Stomach (tissue), 9 donors: Measurements from ENCODE around the gene TPRG1. TPM values are rescaled to one million over a fixed set of nuclear protein-coding genes. Genes with fewer than 3 reads are reported as not detected.

Experiments used
- DNase-seq, 2 donors: peaks; one replicate each; pipeline versions ENCODE4 v3.0.0 to v3.0.0-alpha.2; 2013 to 2019
- H3K27ac ChIP-seq, 5 donors: fragments of 200-600 bp in 4 of 5; sonication (generic) in 4 of 5; one replicate each; pipeline ENCODE4 v1.5.1; 2013 to 2019; ENCODE audit warnings: mild to moderate bottlenecking in 1 of 5, moderate library complexity in 1 of 5
- H3K27me3 ChIP-seq, 3 donors: fragments of 200-600 bp; sonication (generic); one replicate each; pipeline ENCODE4 v1.5.1; 2017 to 2019; ENCODE audit warnings: mixed run types in 1 of 3
- H3K36me3 ChIP-seq, 4 donors: fragments of 200-600 bp; sonication (generic); 1 replicate in 3 of 4; 2 replicates in 1 of 4; pipeline ENCODE4 v1.5.1; 2016 to 2019
- H3K4me1 ChIP-seq, 4 donors: fragments of 200-600 bp; sonication (generic); one replicate each; pipeline ENCODE4 v1.5.1; 2016 to 2019
- H3K4me3 ChIP-seq, 4 donors: fragments of 200-600 bp; sonication (generic) in 3 of 4; one replicate each; pipeline ENCODE4 v1.5.1; 2016 to 2019; ENCODE audit warnings: mild to moderate bottlenecking in 1 of 4
- H3K9me3 ChIP-seq, 4 donors: fragments of 200-600 bp; sonication (generic); one replicate each; pipeline ENCODE4 v1.5.1; 2016 to 2019
- EP300 ChIP-seq: sonication (generic); formaldehyde crosslinking; IDR thresholded peaks from one replicate; pipeline ENCODE4 v1.6.1; 2017; ENCODE audit warnings: antibody characterized with exemption
- POLR2A ChIP-seq, 4 donors: fragments of 450-650 bp; IDR thresholded peaks; one replicate each; pipeline ENCODE4 v1.6.1; 2016; ENCODE audit warnings: antibody characterized with exemption in 4 of 4, control low read depth in 2 of 4, mild to moderate bottlenecking in 1 of 4, moderate library complexity in 1 of 4
- POLR2AphosphoS5 ChIP-seq, 3 donors: sonication (generic); formaldehyde crosslinking; IDR thresholded peaks; one replicate each; pipeline ENCODE4 v1.6.1; 2016; ENCODE audit warnings: antibody characterized with exemption in 3 of 3
- WGBS, 5 donors: extraction: QIAGEN DNeasy Blood & Tissue Kit in 3 of 5; methylation state at CpG; one replicate each; pipeline versions ENCODE4 v1.1.5 to v1.1.7; 2013 to 2018; 5-methylcytosine and 5-hydroxymethylcytosine counted together
- intact Hi-C: fragments of 100-400 bp; cut with DNase I; formaldehyde crosslinking; loops from one replicate; pipeline ENCODE4 v1.15.1; 2023; ENCODE audit warnings: low total_unique reads
- polyA plus RNA-seq, 3 donors: library from polyadenylated mRNA; stranded (reverse); fragments of 200-250 nt; gene quantifications; one replicate each; pipeline ENCODE4 v1.2.3, GENCODE V29; 2013
- total RNA-seq, 5 donors: library from RNA; depleted of rRNA; stranded (reverse); fragments of >200 nt; gene quantifications; one replicate each; pipeline versions ENCODE4 v1.1.0 to v1.2.3, GENCODE V29; 2014 to 2016
- TF ChIP-seq, protein P1 (sequence below), 7 experiments: fragments of 450-650 bp in 4 of 7; fragments of 200-600 bp in 3 of 7; sonication (generic) in 3 of 7; IDR thresholded peaks; one replicate each; pipeline ENCODE4 v1.5.1; 2016 to 2019; ENCODE audit warnings: antibody characterized with exemption in 7 of 7, control low read depth in 2 of 7, mild to moderate bottlenecking in 1 of 7
- donor health status: healthy with polysubstance abuse.
- donor health status: Bipolar disorder and iron deficiency.
- donor health status: healthy.

Gene TPRG1
- total and polyA plus RNA-seq, 8 donors: 1.2 to 20.9 (median 3.7) TPM

DNA sequence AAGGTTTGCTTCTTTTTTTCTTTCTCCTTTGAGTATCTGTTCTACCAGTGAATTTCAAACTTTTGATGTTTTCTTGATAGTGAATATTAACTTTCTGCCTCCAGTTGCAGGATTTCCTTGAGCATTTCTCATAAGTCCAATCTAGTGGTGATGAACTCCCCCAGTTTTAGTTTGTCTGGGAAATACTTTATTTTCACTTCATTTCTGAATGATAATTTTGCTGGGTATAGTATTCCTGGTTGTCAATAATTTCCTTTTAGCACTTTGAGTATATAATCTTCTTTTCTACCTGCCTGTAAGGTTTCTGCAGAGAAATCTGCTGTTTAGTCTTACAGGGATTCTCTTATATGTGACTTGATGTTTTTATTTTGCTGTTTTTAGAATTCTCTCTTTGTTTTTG is 21.0 kb downstream of the TPRG1 start:
- Histone ChIP-seq H3K9me3 (peaks cover 0 to 51% (median 27%) of the 10 kb centered on the region in 4 donors), H3K27me3 (no peaks in the 10 kb centered on the region), H3K4me1 (peaks cover 0 to 14% (median 9%) of the 10 kb centered on the region in 4 donors), H3K36me3 (no peaks in the 10 kb centered on the region), H3K27ac (no peak overlapping the region), H3K4me3 (no peak overlapping the region)
- DNase-seq: no peak
- intact Hi-C loops: no loop called here
- no peak for TF ChIP-seq POLR2AphosphoS5 (IDR thresholded peaks at IDR 0.05)
- no peak for TF ChIP-seq EP300
- TF ChIP-seq, protein P1, sequence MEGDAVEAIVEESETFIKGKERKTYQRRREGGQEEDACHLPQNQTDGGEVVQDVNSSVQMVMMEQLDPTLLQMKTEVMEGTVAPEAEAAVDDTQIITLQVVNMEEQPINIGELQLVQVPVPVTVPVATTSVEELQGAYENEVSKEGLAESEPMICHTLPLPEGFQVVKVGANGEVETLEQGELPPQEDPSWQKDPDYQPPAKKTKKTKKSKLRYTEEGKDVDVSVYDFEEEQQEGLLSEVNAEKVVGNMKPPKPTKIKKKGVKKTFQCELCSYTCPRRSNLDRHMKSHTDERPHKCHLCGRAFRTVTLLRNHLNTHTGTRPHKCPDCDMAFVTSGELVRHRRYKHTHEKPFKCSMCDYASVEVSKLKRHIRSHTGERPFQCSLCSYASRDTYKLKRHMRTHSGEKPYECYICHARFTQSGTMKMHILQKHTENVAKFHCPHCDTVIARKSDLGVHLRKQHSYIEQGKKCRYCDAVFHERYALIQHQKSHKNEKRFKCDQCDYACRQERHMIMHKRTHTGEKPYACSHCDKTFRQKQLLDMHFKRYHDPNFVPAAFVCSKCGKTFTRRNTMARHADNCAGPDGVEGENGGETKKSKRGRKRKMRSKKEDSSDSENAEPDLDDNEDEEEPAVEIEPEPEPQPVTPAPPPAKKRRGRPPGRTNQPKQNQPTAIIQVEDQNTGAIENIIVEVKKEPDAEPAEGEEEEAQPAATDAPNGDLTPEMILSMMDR (IDR thresholded peaks at IDR 0.05): no peak
- TF ChIP-seq POLR2A (IDR thresholded peaks at IDR 0.05): no peak

DNA sequence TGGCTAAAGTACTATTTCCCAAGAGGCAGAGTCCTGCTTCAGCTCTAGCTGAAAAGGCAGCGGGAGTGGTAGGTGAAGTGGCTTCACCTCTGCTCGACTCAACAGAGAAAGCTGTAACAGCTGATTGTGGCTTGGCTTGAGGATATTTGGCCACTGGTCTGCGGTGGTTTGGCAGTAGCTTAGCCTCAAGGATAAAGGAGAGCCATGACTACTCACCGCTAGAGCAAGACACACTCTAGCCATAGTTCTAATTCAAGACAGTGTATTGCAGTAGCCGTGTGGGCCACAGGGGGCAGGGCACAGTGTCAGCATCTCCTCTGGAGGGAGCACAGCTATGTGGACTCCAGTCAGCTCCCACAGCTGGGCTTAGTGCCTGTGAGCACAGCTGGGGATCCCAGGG is 23.5 kb downstream of the TPRG1 start:
- H3K4me1 ChIP-seq: no peaks in the 10 kb centered on the region
- no peak overlapping the region for H3K4me3 ChIP-seq
- no peak for TF ChIP-seq POLR2AphosphoS5 (IDR thresholded peaks at IDR 0.05)
- TF ChIP-seq, protein P1 (IDR thresholded peaks at IDR 0.05): no peak
- H3K36me3 ChIP-seq: no peaks in the 10 kb centered on the region
- intact Hi-C loops: no loop called here
- peaks cover 0 to 51% (median 27%) of the 10 kb centered on the region in 4 donors for H3K9me3 ChIP-seq
- WGBS, 5 donors: 88 to 96% (median 90%) methylated on average over 5 of the region's 5 CpGs
- no peak for DNase-seq
- H3K27ac ChIP-seq: no peak overlapping the region
- no peaks in the 10 kb centered on the region for H3K27me3 ChIP-seq

DNA sequence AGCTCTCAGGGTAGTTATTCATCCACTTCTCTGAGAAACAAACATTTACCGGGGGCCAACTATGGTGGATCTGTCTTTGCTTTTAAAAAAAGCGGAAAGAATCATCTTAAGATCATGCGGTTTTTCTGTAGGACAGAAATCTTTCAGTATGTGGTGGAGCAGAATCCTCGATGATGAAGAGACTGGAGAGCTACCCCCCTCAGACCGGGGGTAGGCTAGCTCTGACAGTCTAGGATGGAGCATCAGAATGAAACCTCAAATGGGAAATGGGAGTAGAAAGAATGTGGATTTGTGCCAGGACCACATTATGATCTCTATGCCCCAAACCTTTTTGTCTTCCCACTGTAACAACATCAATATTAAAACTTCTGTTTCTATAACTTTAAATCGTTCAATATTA is 30.3 kb downstream of the TPRG1 start:
- 80 to 88% (median 86%) methylated on average over 6 of the region's 6 CpGs for WGBS, 5 donors
- no peak for DNase-seq
- no peak overlapping the region for H3K27ac ChIP-seq
- no peaks in the 10 kb centered on the region for H3K27me3 ChIP-seq
- no peak overlapping the region for H3K4me3 ChIP-seq
- H3K4me1 ChIP-seq: no peaks in the 10 kb centered on the region
- H3K36me3 ChIP-seq: no peaks in the 10 kb centered on the region
- intact Hi-C loops: no loop called here
- no peaks in the 10 kb centered on the region for H3K9me3 ChIP-seq
- no peak for TF ChIP-seq POLR2A (IDR thresholded peaks at IDR 0.05)
- TF ChIP-seq POLR2AphosphoS5 (IDR thresholded peaks at IDR 0.05): no peak
- no peak for TF ChIP-seq EP300
- TF ChIP-seq, protein P1 (IDR thresholded peaks at IDR 0.05): no peak

DNA sequence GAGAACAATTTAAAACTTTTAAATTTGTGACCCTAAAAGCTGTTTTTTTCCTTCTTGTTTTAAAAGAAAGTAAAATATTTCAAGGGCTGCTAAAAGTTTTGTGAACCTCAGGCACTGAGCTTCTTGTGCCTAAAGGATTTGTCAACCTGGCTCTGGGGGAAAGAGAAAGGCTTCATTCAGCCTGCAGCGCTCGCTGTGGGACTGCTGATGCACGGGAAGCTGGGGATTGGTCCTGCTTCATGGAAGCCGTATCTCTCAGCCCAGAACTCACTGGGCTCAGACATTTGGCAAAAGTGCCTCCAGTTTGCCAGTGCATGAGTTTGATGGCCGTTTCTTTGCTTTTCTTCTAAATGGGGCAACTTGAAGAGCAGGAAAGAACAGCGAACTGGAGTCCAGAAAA is 30.8 kb downstream of the TPRG1 start:
- WGBS, 5 donors: 53 to 79% (median 66%) methylated on average over 6 of the region's 6 CpGs
- intact Hi-C loops: no loop called here

More for the DNA sequence above, 30.8 kb downstream of the TPRG1 start:
- Histone ChIP-seq H3K27ac (no peak overlapping the region), H3K36me3 (no peaks in the 10 kb centered on the region), H3K4me3 (no peak overlapping the region), H3K9me3 (no peaks in the 10 kb centered on the region), H3K27me3 (no peaks in the 10 kb centered on the region), H3K4me1 (no peaks in the 10 kb centered on the region)
- peak in 1 of 2 donors; percentile 6 for DNase-seq
- TF ChIP-seq, protein P1 (IDR thresholded peaks at IDR 0.05): no peak
- TF ChIP-seq POLR2AphosphoS5 (IDR thresholded peaks at IDR 0.05): no peak
- no peak for TF ChIP-seq EP300
- no peak for TF ChIP-seq POLR2A (IDR thresholded peaks at IDR 0.05)
